K562 (cell line): ENCODE results near the gene HP.
"Not testable (repeated sequence)": the region's sequence is repeated elsewhere in the genome, so short reads cannot be mapped to it uniquely, and the experiment has no call there.

Source experiments
- C11orf30 ChIP-seq: fragments of 450-650 bp; IDR thresholded peaks from 2 replicates; pipeline ENCODE4 v1.6.1; 2016; ENCODE audit warnings: low read depth, mild to moderate bottlenecking
- CTCF ChIP-seq, 3 experiments: IDR thresholded peaks in 2 of 3; conservative IDR thresholded peaks in 1 of 3; 2 replicates each; pipeline ENCODE4 v1.5.1; 2011 to 2012; ENCODE audit warnings: low read length in 3 of 3, mild to moderate bottlenecking in 3 of 3, control low read depth in 2 of 3, improper control_type of control experiment in 1 of 3, inconsistent platforms in 1 of 3, low read depth in 1 of 3, mixed read lengths in 1 of 3, moderate library complexity in 1 of 3; ENCODE audit not compliant: insufficient read depth in 2 of 3
- E2F3 ChIP-seq: fragments of 250-450 bp; sonication (Bioruptor Pico); IDR thresholded peaks from 2 replicates; pipeline ENCODE4 v1.4.0; 2020; ENCODE audit warnings: mild to moderate bottlenecking
- ESRRA ChIP-seq: fragments of 450-650 bp; IDR thresholded peaks from 2 replicates; pipeline ENCODE4 v1.6.1; 2014; ENCODE audit warnings: low read depth, mild to moderate bottlenecking, moderate library complexity, borderline replicate concordance
- HMGXB4 ChIP-seq: sonication (generic); formaldehyde crosslinking; IDR thresholded peaks from 2 replicates; pipeline ENCODE4 v1.8.1; 2023; ENCODE audit warnings: mild to moderate bottlenecking, missing genetic modification reagents
- KDM4B ChIP-seq, 2 experiments: fragments of 450-650 bp in 1 of 2; sonication (generic) in 1 of 2; IDR thresholded peaks; 2 replicates each; pipeline ENCODE4 v1.6.1; 2016 to 2017; ENCODE audit warnings: borderline replicate concordance in 2 of 2, antibody characterized with exemption in 1 of 2, low read depth in 1 of 2, mild to moderate bottlenecking in 1 of 2
- POLR2A ChIP-seq: fragments of 450-650 bp; conservative IDR thresholded peaks from 2 replicates; pipeline ENCODE4 v1.6.1; 2016
- POLR2AphosphoS5 ChIP-seq: IDR thresholded peaks from 2 replicates; pipeline ENCODE4 v1.6.1; 2011; ENCODE audit warnings: mild to moderate bottlenecking, low read depth, low read length, moderate library complexity; ENCODE audit not compliant: control insufficient read depth, insufficient read depth
- ZNF274 ChIP-seq: IDR thresholded peaks from 2 replicates; pipeline ENCODE4 v1.6.1; 2011; ENCODE audit warnings: low read depth, mild to moderate bottlenecking, low read length, moderate library complexity, borderline replicate concordance
- ZNF583 ChIP-seq: fragments of 250-450 bp; sonication (Bioruptor Pico); IDR thresholded peaks from 2 replicates; pipeline ENCODE4 v1.4.0; 2020

GRCh38 chr16:72076991-72077706 is 22.8 kb downstream of the HP start:
- not testable (repeated sequence) for TF ChIP-seq CTCF (IDR thresholded peaks at IDR 0.05 in 2 of 3, conservative IDR thresholded peaks at IDR 0.05 in 1 of 3; ENCODE audit: insufficient read depth in 2 of 3, low read depth in 1 of 3, low read length in 3 of 3); ZNF583 (CRISPR knock-in tag); E2F3 (CRISPR knock-in tag); HMGXB4 (CRISPR knock-in tag); KDM4B (IDR thresholded peaks at IDR 0.05; ENCODE audit: borderline replicate concordance in 2 of 2, low read depth in 1 of 2); ESRRA; POLR2A; ZNF274; POLR2AphosphoS5; C11orf30
